Measurements from ENCODE around the gene PDE6C.

GRCh38 chr10:93670372-93670771 lies 58.0 kb downstream of the PDE6C start:
- TF ChIP-seq SIN3A (IDR thresholded peaks at IDR 0.05; ENCODE audit: borderline replicate concordance, insufficient read depth, low read length), result no peak
- TF ChIP-seq POLR2AphosphoS5 (IDR thresholded peaks at IDR 0.05; ENCODE audit: low read depth, low read length), result no peak
- no peak for TF ChIP-seq REST (IDR thresholded peaks at IDR 0.05; ENCODE audit: insufficient read depth in 1 of 2, low read depth in 2 of 2, low read length in 2 of 2)
